Gastroesophageal sphincter (tissue), 4 donors: ENCODE measurements around the gene CSTB. TPM values are rescaled to one million over a fixed set of nuclear protein-coding genes. Genes with fewer than 3 reads are reported as not detected.
A peak's percentile ranks its signal among the peaks of the same experiment; 100 is the strongest.

Experiments used
- ATAC-seq: fragments of 150-250 bp; one replicate; pipeline ENCODE4 v1.9.1; 2016; ENCODE audit warnings: mild to moderate bottlenecking, moderate library complexity
- H3K27ac ChIP-seq, 4 donors: fragments of 200-600 bp; sonication (generic) in 3 of 4; 1 replicate in 3 of 4; 2 replicates in 1 of 4; pipeline ENCODE4 v1.5.1; 2016 to 2019
- H3K27me3 ChIP-seq: fragments of 200-600 bp; sonication (generic); one replicate; pipeline ENCODE4 v1.5.1; 2019
- H3K36me3 ChIP-seq, 2 donors: fragments of 200-600 bp; sonication (generic); one replicate each; pipeline ENCODE4 v1.5.1; 2019; ENCODE audit warnings: control low read depth in 1 of 2
- H3K4me1 ChIP-seq, 3 donors: fragments of 200-600 bp; sonication (generic); 1 replicate in 2 of 3; 2 replicates in 1 of 3; pipeline ENCODE4 v1.5.1; 2016 to 2019; ENCODE audit warnings: control low read depth in 2 of 3
- H3K4me3 ChIP-seq, 2 donors: fragments of 200-600 bp; sonication (generic); one replicate each; pipeline ENCODE4 v1.5.1; 2019; ENCODE audit warnings: mild to moderate bottlenecking in 1 of 2, moderate library complexity in 1 of 2
- H3K9me3 ChIP-seq, 3 donors: fragments of 200-600 bp; sonication (generic); one replicate each; pipeline ENCODE4 v1.5.1; 2017 to 2019; ENCODE audit warnings: control low read depth in 2 of 3
- EP300 ChIP-seq: sonication (generic); formaldehyde crosslinking; IDR thresholded peaks from one replicate; pipeline ENCODE4 v1.6.1; 2017; ENCODE audit warnings: antibody characterized with exemption, mild to moderate bottlenecking
- POLR2A ChIP-seq, 2 donors: fragments of 450-650 bp; IDR thresholded peaks; one replicate each; pipeline ENCODE4 v1.6.1; 2017; ENCODE audit warnings: antibody characterized with exemption in 2 of 2, mild to moderate bottlenecking in 2 of 2, moderate library complexity in 1 of 2
- POLR2AphosphoS5 ChIP-seq: sonication (generic); formaldehyde crosslinking; IDR thresholded peaks from one replicate; pipeline ENCODE4 v1.6.1; 2017; ENCODE audit warnings: antibody characterized with exemption
- WGBS, 2 donors: methylation state at CpG; one replicate each; pipeline ENCODE4 v1.1.5; 2018; ENCODE audit warnings: low coverage in 1 of 2; 5-methylcytosine and 5-hydroxymethylcytosine counted together
- total RNA-seq, 4 donors: library from RNA; depleted of rRNA; stranded (reverse); fragments of >200 nt; gene quantifications; one replicate each; pipeline ENCODE4 v1.1.0, GENCODE V29; 2016
- TF ChIP-seq, protein P1 (sequence below), 4 experiments: fragments of 200-600 bp in 2 of 4; fragments of 450-650 bp in 2 of 4; sonication (generic) in 1 of 4; IDR thresholded peaks; one replicate each; pipeline ENCODE4 v1.5.1; 2017 to 2019; ENCODE audit warnings: antibody characterized with exemption in 4 of 4, mild to moderate bottlenecking in 2 of 4, moderate library complexity in 2 of 4

Gene CSTB
- total RNA-seq, 4 donors from 2014 or later: 8.9 to 22.2 (median 10.1) TPM

DNA sequence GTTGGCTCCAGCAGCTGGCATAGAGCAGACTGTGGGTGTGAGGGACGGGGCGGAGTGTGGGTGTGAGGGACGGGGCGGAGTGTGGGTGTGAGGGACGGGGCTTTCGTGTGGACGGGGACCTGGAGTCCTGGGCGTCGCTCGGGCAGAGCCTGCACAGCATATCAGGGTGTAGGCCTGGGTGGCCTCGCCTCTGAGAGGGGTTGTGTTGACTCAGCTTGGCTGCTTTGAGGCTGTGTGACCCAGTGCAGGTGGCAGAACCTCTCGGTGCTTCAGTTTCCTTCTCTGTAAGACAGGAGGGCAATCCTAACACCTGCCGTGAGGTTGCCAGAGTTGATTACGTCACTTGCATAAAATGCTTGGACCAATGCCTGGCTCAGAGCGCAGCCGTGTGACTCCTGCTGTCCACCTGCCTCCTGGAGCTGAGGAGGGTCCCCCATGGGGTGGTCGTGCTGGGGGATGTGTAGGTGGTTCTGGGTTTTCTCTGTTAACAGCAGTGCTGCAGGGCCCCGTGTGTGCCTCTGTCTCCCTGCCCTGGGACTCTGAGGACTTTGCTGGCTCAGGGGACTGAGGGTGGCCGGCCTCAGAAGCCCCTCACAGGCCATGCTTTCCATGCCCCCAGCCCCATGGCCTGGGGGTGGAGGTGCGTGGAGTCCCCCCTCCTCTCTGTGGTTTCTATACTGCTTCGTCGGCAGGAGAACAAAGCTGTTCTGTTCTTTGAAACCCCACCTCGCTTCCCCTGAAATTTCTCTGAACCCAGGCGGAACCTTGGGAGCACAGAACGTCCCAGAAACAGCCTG is 41.8 kb downstream of the CSTB start:
- TF ChIP-seq POLR2AphosphoS5 (no peak), POLR2A (IDR thresholded peaks at IDR 0.05) (no peak), EP300 (no peak)
- TF ChIP-seq, protein P1, sequence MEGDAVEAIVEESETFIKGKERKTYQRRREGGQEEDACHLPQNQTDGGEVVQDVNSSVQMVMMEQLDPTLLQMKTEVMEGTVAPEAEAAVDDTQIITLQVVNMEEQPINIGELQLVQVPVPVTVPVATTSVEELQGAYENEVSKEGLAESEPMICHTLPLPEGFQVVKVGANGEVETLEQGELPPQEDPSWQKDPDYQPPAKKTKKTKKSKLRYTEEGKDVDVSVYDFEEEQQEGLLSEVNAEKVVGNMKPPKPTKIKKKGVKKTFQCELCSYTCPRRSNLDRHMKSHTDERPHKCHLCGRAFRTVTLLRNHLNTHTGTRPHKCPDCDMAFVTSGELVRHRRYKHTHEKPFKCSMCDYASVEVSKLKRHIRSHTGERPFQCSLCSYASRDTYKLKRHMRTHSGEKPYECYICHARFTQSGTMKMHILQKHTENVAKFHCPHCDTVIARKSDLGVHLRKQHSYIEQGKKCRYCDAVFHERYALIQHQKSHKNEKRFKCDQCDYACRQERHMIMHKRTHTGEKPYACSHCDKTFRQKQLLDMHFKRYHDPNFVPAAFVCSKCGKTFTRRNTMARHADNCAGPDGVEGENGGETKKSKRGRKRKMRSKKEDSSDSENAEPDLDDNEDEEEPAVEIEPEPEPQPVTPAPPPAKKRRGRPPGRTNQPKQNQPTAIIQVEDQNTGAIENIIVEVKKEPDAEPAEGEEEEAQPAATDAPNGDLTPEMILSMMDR (IDR thresholded peaks at IDR 0.05): no peak
- ATAC-seq: peak; percentile 6
- 90% methylated on average over 2 of the region's 25 CpGs; no CpG with 5 or more reads in 1 of the 2 donors for WGBS, 2 donors
- Histone ChIP-seq H3K4me3 (no peak overlapping the region), H3K9me3 (no peaks in the 10 kb centered on the region), H3K36me3 (peaks cover 0 to 34% of the 10 kb centered on the region in 2 donors), H3K27me3 (no peaks in the 10 kb centered on the region), H3K27ac (peak overlapping the region in 3 of 4 donors; percentile 14 to 77 (median 48)), H3K4me1 (peaks cover 0 to 59% (median 24%) of the 10 kb centered on the region in 3 donors)

DNA sequence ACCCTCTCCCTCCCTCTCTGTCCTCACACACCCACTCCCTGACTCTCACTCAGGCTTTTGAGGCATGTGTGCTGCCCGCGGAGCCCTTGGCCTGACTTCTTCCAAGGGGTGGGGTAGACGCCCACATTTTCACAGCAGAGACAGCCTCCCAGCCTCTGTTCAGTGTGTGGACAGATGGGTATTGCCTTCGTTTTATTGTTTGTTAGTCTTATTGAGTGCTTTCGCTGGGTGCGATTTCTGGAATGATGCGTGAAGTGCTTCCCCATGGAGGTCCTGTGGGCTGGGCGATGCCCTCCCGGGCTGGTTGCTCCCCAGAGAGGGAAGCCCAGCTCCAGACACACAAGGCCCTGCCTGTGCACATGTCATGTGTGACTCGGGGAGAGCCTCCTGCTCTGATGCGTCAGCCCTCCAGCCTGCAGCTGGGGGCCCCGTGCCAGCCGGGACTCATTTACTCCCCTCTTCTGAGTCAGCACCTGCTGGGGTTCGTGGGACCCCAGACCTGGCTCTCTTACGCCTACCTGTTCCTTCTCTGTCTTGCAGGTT is 42.5 kb downstream of the CSTB start:
- WGBS, 2 donors: 9 to 15% methylated on average over 2 to 4 of the region's 15 CpGs
- TF ChIP-seq POLR2AphosphoS5 (no peak), POLR2A (IDR thresholded peaks at IDR 0.05) (no peak), EP300 (no peak)
- TF ChIP-seq, protein P1 (IDR thresholded peaks at IDR 0.05): no peak
- Histone ChIP-seq H3K27ac (peak overlapping the region in 3 of 4 donors; percentile 66 to 78 (median 77)), H3K27me3 (no peaks in the 10 kb centered on the region), H3K36me3 (peaks cover 0 to 34% of the 10 kb centered on the region in 2 donors), H3K4me1 (peaks cover 0 to 66% (median 30%) of the 10 kb centered on the region in 3 donors), H3K4me3 (no peak overlapping the region), H3K9me3 (no peaks in the 10 kb centered on the region)
- ATAC-seq: no peak

DNA sequence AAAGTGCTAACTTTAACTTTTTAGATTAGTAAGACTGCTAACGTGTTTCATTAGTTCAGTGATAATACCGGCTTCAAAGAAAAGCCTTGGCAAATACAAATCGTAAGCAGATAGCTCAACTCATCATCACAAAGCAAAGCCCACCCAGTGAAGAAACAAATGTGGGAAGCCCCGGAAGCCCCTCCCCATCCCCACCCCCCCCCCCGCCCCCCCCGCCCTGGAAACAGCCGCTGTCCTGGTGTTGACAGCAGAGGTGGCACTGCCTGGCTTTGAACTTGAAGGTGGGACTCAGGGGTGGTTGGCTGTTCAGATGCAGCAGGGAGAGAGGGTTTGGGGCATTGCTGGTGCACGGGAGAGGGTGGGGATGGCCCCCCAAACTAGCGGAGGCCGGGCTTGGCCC is 43.0 kb downstream of the CSTB start:
- TF ChIP-seq EP300 (no peak), POLR2A (IDR thresholded peaks at IDR 0.05) (no peak)
- TF ChIP-seq, protein P1 (IDR thresholded peaks at IDR 0.05): no peak
- 40 to 49% methylated on average over 1 to 3 of the region's 10 CpGs for WGBS, 2 donors
- Histone ChIP-seq H3K27me3 (no peaks in the 10 kb centered on the region), H3K36me3 (peaks cover 0 to 31% of the 10 kb centered on the region in 2 donors), H3K9me3 (no peaks in the 10 kb centered on the region), H3K4me1 (peaks cover 0 to 72% (median 32%) of the 10 kb centered on the region in 3 donors), H3K4me3 (no peak overlapping the region), H3K27ac (peak overlapping the region in 3 of 4 donors; percentile 66 to 78 (median 77))
- no peak for ATAC-seq

DNA sequence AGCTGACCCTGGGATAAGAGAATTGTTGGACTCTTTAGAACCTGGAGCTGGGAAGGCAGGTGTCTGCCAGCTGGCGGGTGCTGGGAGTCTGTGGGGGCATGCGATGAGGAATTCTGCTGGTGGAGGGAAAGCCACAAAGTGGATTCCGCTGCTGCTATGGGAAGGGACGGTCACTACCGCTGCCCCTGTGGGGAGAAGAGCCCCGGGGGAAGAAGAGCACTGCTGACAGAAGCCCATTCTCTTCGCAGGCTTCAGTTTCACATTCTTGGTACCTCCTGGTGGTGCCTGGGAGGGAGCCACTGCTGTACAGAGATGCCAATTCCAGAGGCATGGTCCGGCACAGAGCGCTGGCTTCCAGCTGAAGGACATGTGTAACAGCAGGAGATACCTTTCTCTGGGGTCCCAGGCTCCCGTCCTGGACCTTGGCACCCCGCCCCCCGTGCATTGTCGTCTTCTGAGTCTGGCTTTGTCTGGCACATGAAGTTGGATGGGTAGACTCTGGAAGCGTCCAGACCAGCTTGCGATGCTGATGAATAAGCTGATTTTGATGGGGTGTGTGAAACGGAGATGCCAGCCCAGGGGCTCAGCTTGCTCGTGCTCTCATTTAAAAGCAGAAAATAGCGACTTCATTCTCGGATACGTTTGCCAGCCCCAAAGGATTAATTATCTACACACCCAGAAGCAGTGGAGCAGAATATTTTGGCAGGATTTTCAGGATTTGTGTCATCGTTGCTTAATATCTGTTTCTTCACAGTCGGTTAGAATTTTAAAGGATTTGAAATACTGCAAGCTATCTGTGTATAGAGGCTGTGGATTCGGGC is 44.0 kb downstream of the CSTB start:
- Histone ChIP-seq H3K4me1 (peaks cover 3 to 81% (median 42%) of the 10 kb centered on the region in 3 donors), H3K27me3 (no peaks in the 10 kb centered on the region), H3K36me3 (peaks cover 0 to 21% of the 10 kb centered on the region in 2 donors), H3K27ac (peak overlapping the region in 3 of 4 donors; percentile 66 to 78 (median 77)), H3K9me3 (no peaks in the 10 kb centered on the region), H3K4me3 (no peak overlapping the region)
- ATAC-seq: no peak
- TF ChIP-seq POLR2AphosphoS5: peak; percentile 56
- TF ChIP-seq, protein P1 (IDR thresholded peaks at IDR 0.05): peak in 1 of 4 experiments; percentile 3
- no peak for TF ChIP-seq POLR2A (IDR thresholded peaks at IDR 0.05)
- TF ChIP-seq EP300: no peak
- 19 to 47% methylated on average over 8 to 10 of the region's 23 CpGs for WGBS, 2 donors
